Measurements from ENCODE around the gene MAMDC4.
A peak's percentile ranks its signal among the peaks of the same experiment; 100 is the strongest.

The MAMDC4 gene

DNA sequence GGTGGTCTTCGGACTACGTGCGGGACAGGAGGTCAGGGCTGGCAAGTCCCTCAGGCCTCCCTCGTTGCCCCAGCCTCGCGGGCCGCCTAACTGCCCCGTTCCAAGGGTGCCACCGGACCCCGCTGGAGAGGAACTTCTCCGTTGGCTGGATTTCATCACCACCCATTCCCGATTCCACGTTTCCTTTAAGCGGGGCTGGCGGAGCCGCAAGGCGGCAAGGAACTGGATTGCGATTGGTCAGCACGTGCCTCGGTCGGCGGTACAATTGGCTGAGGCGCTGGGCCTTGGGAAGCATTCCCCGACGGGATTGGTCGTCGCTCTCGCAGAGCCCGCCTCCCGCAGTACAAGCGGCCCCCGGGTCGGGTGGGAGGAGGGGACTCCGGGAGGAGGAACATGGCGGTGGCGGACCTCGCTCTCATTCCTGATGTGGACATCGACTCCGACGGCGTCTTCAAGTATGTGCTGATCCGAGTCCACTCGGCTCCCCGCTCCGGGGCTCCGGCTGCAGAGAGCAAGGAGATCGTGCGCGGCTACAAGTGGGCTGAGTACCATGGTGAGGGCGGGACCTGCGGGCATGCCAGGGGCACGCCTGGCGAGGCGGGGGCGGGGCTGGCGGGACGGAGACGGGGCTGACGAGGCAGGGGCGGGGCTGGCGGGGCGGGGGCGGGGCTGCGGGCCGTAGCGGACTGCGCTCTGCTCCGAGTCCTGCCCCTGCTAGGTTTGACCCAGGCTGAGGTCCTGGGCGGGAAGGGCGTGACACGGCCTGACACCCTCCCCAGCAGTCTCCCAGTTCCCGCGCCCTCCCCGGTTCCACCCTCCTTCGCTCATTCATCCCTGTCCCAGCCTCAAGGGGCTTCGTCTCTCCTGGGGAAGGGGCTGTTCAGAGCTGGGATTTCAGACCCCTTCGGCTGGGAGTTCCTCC lies 2.8 kb upstream of the MAMDC4 start, which contains the start of gene PHPT1 (continued):
- TF ChIP-seq, protein P1, sequence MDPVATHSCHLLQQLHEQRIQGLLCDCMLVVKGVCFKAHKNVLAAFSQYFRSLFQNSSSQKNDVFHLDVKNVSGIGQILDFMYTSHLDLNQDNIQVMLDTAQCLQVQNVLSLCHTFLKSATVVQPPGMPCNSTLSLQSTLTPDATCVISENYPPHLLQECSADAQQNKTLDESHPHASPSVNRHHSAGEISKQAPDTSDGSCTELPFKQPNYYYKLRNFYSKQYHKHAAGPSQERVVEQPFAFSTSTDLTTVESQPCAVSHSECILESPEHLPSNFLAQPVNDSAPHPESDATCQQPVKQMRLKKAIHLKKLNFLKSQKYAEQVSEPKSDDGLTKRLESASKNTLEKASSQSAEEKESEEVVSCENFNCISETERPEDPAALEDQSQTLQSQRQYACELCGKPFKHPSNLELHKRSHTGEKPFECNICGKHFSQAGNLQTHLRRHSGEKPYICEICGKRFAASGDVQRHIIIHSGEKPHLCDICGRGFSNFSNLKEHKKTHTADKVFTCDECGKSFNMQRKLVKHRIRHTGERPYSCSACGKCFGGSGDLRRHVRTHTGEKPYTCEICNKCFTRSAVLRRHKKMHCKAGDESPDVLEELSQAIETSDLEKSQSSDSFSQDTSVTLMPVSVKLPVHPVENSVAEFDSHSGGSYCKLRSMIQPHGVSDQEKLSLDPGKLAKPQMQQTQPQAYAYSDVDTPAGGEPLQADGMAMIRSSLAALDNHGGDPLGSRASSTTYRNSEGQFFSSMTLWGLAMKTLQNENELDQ (tag by site-specific recombination; IDR thresholded peaks at IDR 0.05; ENCODE audit: low read depth): no peak
- TF ChIP-seq ZNF112 (tag by site-specific recombination; IDR thresholded peaks at IDR 0.05): no peak
- TF ChIP-seq ZNF501 (tag by site-specific recombination; IDR thresholded peaks at IDR 0.05): peak; percentile 66; the same call in 1 of the 2 replicates
- TF ChIP-seq, protein P2, sequence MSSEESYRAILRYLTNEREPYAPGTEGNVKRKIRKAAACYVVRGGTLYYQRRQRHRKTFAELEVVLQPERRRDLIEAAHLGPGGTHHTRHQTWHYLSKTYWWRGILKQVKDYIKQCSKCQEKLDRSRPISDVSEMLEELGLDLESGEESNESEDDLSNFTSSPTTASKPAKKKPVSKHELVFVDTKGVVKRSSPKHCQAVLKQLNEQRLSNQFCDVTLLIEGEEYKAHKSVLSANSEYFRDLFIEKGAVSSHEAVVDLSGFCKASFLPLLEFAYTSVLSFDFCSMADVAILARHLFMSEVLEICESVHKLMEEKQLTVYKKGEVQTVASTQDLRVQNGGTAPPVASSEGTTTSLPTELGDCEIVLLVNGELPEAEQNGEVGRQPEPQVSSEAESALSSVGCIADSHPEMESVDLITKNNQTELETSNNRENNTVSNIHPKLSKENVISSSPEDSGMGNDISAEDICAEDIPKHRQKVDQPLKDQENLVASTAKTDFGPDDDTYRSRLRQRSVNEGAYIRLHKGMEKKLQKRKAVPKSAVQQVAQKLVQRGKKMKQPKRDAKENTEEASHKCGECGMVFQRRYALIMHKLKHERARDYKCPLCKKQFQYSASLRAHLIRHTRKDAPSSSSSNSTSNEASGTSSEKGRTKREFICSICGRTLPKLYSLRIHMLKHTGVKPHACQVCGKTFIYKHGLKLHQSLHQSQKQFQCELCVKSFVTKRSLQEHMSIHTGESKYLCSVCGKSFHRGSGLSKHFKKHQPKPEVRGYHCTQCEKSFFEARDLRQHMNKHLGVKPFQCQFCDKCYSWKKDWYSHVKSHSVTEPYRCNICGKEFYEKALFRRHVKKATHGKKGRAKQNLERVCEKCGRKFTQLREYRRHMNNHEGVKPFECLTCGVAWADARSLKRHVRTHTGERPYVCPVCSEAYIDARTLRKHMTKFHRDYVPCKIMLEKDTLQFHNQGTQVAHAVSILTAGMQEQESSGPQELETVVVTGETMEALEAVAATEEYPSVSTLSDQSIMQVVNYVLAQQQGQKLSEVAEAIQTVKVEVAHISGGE (tag by site-specific recombination; conservative IDR thresholded peaks at IDR 0.05; ENCODE audit: low read depth): peak; percentile 21; the same call in 1 of the 2 replicates
- no peak for TF ChIP-seq ZNF274 (IDR thresholded peaks at IDR 0.05; ENCODE audit: low read length)
- no peak for TF ChIP-seq ZNF274 (tag by site-specific recombination; IDR thresholded peaks at IDR 0.05; ENCODE audit: borderline replicate concordance)
- TF ChIP-seq, protein P3, sequence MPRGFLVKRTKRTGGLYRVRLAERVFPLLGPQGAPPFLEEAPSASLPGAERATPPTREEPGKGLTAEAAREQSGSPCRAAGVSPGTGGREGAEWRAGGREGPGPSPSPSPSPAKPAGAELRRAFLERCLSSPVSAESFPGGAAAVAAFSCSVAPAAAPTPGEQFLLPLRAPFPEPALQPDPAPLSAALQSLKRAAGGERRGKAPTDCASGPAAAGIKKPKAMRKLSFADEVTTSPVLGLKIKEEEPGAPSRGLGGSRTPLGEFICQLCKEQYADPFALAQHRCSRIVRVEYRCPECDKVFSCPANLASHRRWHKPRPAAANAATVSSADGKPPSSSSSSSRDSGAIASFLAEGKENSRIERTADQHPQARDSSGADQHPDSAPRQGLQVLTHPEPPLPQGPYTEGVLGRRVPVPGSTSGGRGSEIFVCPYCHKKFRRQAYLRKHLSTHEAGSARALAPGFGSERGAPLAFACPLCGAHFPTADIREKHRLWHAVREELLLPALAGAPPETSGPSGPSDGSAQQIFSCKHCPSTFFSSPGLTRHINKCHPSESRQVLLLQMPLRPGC (tag by site-specific recombination; IDR thresholded peaks at IDR 0.05): no peak; the same call in 1 of the 2 replicates
- TF ChIP-seq, protein P4, sequence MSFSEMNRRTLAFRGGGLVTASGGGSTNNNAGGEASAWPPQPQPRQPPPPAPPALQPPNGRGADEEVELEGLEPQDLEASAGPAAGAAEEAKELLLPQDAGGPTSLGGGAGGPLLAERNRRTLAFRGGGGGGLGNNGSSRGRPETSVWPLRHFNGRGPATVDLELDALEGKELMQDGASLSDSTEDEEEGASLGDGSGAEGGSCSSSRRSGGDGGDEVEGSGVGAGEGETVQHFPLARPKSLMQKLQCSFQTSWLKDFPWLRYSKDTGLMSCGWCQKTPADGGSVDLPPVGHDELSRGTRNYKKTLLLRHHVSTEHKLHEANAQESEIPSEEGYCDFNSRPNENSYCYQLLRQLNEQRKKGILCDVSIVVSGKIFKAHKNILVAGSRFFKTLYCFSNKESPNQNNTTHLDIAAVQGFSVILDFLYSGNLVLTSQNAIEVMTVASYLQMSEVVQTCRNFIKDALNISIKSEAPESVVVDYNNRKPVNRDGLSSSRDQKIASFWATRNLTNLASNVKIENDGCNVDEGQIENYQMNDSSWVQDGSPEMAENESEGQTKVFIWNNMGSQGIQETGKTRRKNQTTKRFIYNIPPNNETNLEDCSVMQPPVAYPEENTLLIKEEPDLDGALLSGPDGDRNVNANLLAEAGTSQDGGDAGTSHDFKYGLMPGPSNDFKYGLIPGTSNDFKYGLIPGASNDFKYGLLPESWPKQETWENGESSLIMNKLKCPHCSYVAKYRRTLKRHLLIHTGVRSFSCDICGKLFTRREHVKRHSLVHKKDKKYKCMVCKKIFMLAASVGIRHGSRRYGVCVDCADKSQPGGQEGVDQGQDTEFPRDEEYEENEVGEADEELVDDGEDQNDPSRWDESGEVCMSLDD (tag by site-specific recombination; IDR thresholded peaks at IDR 0.05): peak; percentile 57; the same call in 1 of the 2 replicates
- no peak for TF ChIP-seq TRIM28 (IDR thresholded peaks at IDR 0.05; ENCODE audit: borderline replicate concordance, low read length)
- TF ChIP-seq MEIS1 (CRISPR knock-in tag; IDR thresholded peaks at IDR 0.05; ENCODE audit: borderline replicate concordance): no peak
- TF ChIP-seq, protein P5, sequence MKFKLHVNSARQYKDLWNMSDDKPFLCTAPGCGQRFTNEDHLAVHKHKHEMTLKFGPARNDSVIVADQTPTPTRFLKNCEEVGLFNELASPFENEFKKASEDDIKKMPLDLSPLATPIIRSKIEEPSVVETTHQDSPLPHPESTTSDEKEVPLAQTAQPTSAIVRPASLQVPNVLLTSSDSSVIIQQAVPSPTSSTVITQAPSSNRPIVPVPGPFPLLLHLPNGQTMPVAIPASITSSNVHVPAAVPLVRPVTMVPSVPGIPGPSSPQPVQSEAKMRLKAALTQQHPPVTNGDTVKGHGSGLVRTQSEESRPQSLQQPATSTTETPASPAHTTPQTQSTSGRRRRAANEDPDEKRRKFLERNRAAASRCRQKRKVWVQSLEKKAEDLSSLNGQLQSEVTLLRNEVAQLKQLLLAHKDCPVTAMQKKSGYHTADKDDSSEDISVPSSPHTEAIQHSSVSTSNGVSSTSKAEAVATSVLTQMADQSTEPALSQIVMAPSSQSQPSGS (tag by site-specific recombination; IDR thresholded peaks at IDR 0.05; ENCODE audit: low read depth): no peak; the same call in 1 of the 2 replicates
- TF ChIP-seq, protein P6, sequence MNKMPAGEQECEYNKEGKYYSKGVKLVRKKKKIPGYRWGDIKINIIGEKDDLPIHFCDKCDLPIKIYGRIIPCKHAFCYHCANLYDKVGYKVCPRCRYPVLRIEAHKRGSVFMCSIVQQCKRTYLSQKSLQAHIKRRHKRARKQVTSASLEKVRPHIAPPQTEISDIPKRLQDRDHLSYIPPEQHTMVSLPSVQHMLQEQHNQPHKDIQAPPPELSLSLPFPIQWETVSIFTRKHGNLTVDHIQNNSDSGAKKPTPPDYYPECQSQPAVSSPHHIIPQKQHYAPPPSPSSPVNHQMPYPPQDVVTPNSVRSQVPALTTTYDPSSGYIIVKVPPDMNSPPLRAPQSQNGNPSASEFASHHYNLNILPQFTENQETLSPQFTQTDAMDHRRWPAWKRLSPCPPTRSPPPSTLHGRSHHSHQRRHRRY (tag by site-specific recombination; IDR thresholded peaks at IDR 0.05): no peak
- 0 out of 2 replicates have a peak, but pooled peaks have one; percentile 72 for TF ChIP-seq ZNF391 (tag by site-specific recombination; IDR thresholded peaks at IDR 0.05; ENCODE audit: borderline replicate concordance, low read depth)
- no peak for TF ChIP-seq TCF7L2 (IDR thresholded peaks at IDR 0.05; ENCODE audit: borderline replicate concordance, low read depth, low read length)
- no peak for TF ChIP-seq ZNF555 (tag by site-specific recombination; conservative IDR thresholded peaks at IDR 0.05)
- peak; percentile 80 for TF ChIP-seq ZFHX2 (tag by site-specific recombination; conservative IDR thresholded peaks at IDR 0.05)
- no peak for TF ChIP-seq ZNF423 (tag by site-specific recombination; IDR thresholded peaks at IDR 0.05)
- no peak for TF ChIP-seq GFI1B (tag by site-specific recombination; IDR thresholded peaks at IDR 0.05)
- no peak for TF ChIP-seq ZNF626 (tag by site-specific recombination; IDR thresholded peaks at IDR 0.05)
- TF ChIP-seq ZFP69B (tag by site-specific recombination; IDR thresholded peaks at IDR 0.05): peak; percentile 80
- no peak for TF ChIP-seq ZNF48 (tag by site-specific recombination; IDR thresholded peaks at IDR 0.05)
- peak; percentile 79 for TF ChIP-seq YY1 (tag by site-specific recombination; IDR thresholded peaks at IDR 0.05)
- TF ChIP-seq, protein P7, sequence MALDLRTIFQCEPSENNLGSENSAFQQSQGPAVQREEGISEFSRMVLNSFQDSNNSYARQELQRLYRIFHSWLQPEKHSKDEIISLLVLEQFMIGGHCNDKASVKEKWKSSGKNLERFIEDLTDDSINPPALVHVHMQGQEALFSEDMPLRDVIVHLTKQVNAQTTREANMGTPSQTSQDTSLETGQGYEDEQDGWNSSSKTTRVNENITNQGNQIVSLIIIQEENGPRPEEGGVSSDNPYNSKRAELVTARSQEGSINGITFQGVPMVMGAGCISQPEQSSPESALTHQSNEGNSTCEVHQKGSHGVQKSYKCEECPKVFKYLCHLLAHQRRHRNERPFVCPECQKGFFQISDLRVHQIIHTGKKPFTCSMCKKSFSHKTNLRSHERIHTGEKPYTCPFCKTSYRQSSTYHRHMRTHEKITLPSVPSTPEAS (tag by site-specific recombination; IDR thresholded peaks at IDR 0.05): 0 out of 2 replicates have a peak, but pooled peaks have one; percentile 20
- TF ChIP-seq SP3 (tag by site-specific recombination; IDR thresholded peaks at IDR 0.05): peak; percentile 86
